Activated naive CD4-positive, alpha-beta T cell treated with anti-CD3 and anti-CD28 coated beads, Interleukin-2, amount 10 ng/mL, durations not matched to agents 7 days and 5 days (primary cell): Measurements from ENCODE around the gene GART.
"Not testable (repeated sequence)": the region's sequence is repeated elsewhere in the genome, so short reads cannot be mapped to it uniquely, and the experiment has no call there.

Source experiments
- CTCF ChIA-PET: fragments of 350-600 bp; sonication (Branson Sonifier 250); formaldehyde crosslinking; loops from one replicate; lab custom pipeline; 2021; ENCODE audit warnings: antibody characterized with exemption; lab: Charles Lee
- DNase-seq: peaks from one replicate; pipeline ENCODE4 v3.0.0-alpha.2; 2020
- H3K27ac Mint-ChIP-seq: one replicate; pipeline ENCODE4 v1.8.0; 2021; ENCODE audit warnings: mild to moderate bottlenecking, moderate library complexity, mixed read lengths
- H3K27me3 Mint-ChIP-seq: one replicate; pipeline ENCODE4 v1.8.0; 2021; ENCODE audit warnings: mild to moderate bottlenecking, mixed read lengths
- H3K36me3 Mint-ChIP-seq: one replicate; pipeline ENCODE4 v1.8.0; 2021; ENCODE audit warnings: mixed read lengths
- H3K4me1 Mint-ChIP-seq: one replicate; pipeline ENCODE4 v1.8.0; 2021; ENCODE audit warnings: mixed read lengths
- H3K4me3 Mint-ChIP-seq: one replicate; pipeline ENCODE4 v1.8.0; 2021; ENCODE audit warnings: mild to moderate bottlenecking, moderate library complexity, mixed read lengths
- H3K9me3 Mint-ChIP-seq: one replicate; pipeline ENCODE4 v1.8.0; 2021; ENCODE audit warnings: mixed read lengths

The GART gene

GRCh38 chr21:33541756-33542639 is at the start of gene GART:
GART (minus strand) TSS chr21:33542117; CDS start chr21:33539315, 2,802 bp downstream.
- no peaks in the 10 kb centered on the region for H3K27me3 Mint-ChIP-seq
- H3K4me1 Mint-ChIP-seq: peaks cover 47% of the 10 kb centered on the region
- H3K4me3 Mint-ChIP-seq: peak within 1 kb of the TSS; percentile 96
- CTCF ChIA-PET: no interaction called here
- H3K27ac Mint-ChIP-seq: peak within 1 kb of the TSS; percentile 99
- DNase-seq: peak; percentile 87
- H3K9me3 Mint-ChIP-seq: no peaks in the 10 kb centered on the region
- peaks cover 33% of the 10 kb centered on the region for H3K36me3 Mint-ChIP-seq

- Mint-ChIP-seq H3K36me3 (peaks cover 23% of the 10 kb centered on the region), H3K27me3 (no peaks in the 10 kb centered on the region), H3K4me3 (peak within 1 kb of the TSS; percentile 92), H3K9me3 (no peaks in the 10 kb centered on the region), H3K4me1 (peaks cover 34% of the 10 kb centered on the region), H3K27ac (peak within 1 kb of the TSS; percentile 89)
- CTCF ChIA-PET: interaction anchor here (1.2 to 4.1 kb wide), 2 partner anchors 9 to 17 kb away, joined by 3 to 24 read pairs; no protein-coding TSS in a partner anchor
- peak; percentile 89 for DNase-seq
These were observed 46.8 kb upstream of the GART start, which contains the start of gene DONSON for GRCh38 chr21:33588485-33589335. DONSON (minus strand) TSS chr21:33588684; CDS start chr21:33588641, 43 bp downstream.

DNA sequence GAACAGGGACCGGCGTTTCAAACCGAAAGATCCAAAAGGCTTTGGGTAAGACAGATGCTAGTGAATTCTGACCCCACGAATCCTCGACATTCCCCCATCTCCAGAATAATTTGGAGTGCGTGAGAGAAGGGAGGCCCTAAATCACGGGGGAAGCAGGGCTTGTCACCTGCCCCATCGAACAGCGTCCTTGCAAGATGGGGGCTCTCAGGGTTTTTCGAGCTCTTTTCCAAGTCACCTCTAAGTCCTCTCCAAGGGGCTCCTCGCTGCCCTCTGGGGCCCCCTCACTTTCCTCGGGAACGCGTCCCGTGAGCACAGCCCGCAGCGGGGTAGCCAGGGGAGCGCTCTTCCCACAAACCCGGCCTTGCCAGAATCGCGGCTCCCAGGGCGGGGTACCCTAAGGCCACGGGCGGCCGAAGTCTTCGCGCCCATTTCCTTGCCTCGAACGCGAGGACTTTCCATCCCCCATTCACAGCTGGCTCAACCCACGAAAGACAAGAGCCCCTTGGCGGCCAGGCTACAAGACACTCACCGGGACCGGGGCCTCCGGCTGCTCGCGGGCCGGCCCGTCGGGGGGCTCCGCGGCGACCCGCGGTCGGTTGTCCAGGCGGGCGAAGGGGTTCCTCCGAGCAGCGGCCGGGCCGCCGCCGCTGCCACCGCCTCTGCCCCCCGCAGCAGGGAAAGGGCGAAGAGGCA is 46.0 kb upstream of the GART start:
- peaks cover 34% of the 10 kb centered on the region for H3K4me1 Mint-ChIP-seq
- peaks cover 21% of the 10 kb centered on the region for H3K36me3 Mint-ChIP-seq

GRCh38 chr21:33586927-33587326 is 45.0 kb upstream of the GART start:
- peaks cover 22% of the 10 kb centered on the region for H3K36me3 Mint-ChIP-seq
- CTCF ChIA-PET: no interaction called here
- peaks cover 34% of the 10 kb centered on the region for H3K4me1 Mint-ChIP-seq
- H3K9me3 Mint-ChIP-seq: no peaks in the 10 kb centered on the region
- no peak for DNase-seq
- H3K4me3 Mint-ChIP-seq: peak overlapping the region; percentile 68
- no peaks in the 10 kb centered on the region for H3K27me3 Mint-ChIP-seq
- peak overlapping the region; percentile 58 for H3K27ac Mint-ChIP-seq

More for the DNA sequence above, 46.0 kb upstream of the GART start:
- Mint-ChIP-seq H3K27me3 (no peaks in the 10 kb centered on the region), H3K9me3 (no peaks in the 10 kb centered on the region), H3K4me3 (peak overlapping the region; percentile 90), H3K27ac (peak overlapping the region; percentile 89)
- CTCF ChIA-PET: interaction anchor here (1.2 to 4.1 kb wide), 2 partner anchors 9 to 18 kb away, joined by 3 to 24 read pairs; no protein-coding TSS in a partner anchor
- DNase-seq: peak; percentile 48

DNA sequence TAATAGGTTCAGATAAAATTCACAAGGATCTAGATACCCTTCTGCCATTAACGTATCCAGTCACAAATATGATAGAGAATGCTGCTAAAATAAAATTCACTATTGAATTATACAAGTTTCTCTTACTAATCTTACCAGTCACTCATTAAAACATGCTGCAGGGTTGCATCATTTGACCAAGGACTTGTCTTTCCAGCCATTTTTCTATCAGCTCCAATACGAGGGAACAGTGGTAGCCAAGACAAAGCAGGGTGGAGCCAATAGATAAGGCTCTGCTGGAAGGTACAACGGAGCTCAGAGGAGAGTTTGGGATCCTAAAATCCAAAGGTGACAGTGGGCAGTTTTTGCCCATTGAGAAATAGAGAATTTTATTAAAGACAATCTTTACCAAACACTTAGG is 42.5 kb upstream of the GART start:
- no peak for DNase-seq
- Mint-ChIP-seq H3K4me3 (no peak overlapping the region), H3K4me1 (peaks cover 32% of the 10 kb centered on the region), H3K27ac (no peak overlapping the region), H3K9me3 (no peaks in the 10 kb centered on the region), H3K27me3 (no peaks in the 10 kb centered on the region), H3K36me3 (peaks cover 26% of the 10 kb centered on the region)
- CTCF ChIA-PET: interaction anchor here (0.5 to 2.1 kb wide), 2 partner anchors 22 to 122 kb away, joined by 3 to 11 read pairs; no protein-coding TSS in a partner anchor

DNA sequence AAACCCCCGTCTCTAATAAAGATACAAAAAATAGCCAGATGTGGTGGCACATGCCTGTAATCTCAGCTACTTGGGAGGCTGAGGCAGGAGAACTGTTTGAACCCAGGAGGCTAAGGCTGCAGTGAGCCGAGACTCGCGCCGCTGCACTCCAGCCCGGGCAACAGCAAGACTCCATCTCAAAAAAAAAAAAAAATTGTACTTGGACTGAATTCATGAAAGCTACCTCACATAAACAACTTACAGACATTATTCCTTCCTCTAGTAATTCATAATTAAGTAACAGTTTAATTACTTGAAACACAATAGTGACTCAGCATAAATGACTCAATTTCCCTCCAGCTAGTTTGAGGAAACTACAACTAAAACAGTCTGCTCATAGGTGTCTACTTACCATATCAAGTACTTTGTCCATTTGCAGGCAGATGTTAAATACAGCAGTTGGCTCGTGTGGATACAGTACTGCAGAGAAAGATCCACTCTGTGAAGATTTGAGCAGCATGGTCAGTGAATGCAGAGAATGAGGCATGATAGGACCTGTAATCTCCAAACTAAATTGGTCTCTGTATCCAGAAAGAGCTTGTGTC is 37.1 kb upstream of the GART start:
- Mint-ChIP-seq H3K36me3 (peaks cover 35% of the 10 kb centered on the region), H3K4me3 (no peak overlapping the region), H3K4me1 (peaks cover 8% of the 10 kb centered on the region), H3K9me3 (no peaks in the 10 kb centered on the region), H3K27me3 (no peaks in the 10 kb centered on the region), H3K27ac (peak overlapping the region; percentile 22)
- DNase-seq: no peak
- CTCF ChIA-PET: interaction anchor here (1.0 kb wide), 1 partner anchor 9 kb away, joined by 3 read pairs; the partner anchor contains the start of gene DONSON

- no peaks in the 10 kb centered on the region for H3K9me3 Mint-ChIP-seq
- CTCF ChIA-PET: no interaction called here
- no peak overlapping the region for H3K4me3 Mint-ChIP-seq
- DNase-seq: no peak
- H3K27ac Mint-ChIP-seq: no peak overlapping the region
- no peaks in the 10 kb centered on the region for H3K27me3 Mint-ChIP-seq
- peaks cover 41% of the 10 kb centered on the region for H3K36me3 Mint-ChIP-seq
- H3K4me1 Mint-ChIP-seq: peaks cover 8% of the 10 kb centered on the region
These were observed 36.3 kb upstream of the GART start for GRCh38 chr21:33578214-33578613.

DNA sequence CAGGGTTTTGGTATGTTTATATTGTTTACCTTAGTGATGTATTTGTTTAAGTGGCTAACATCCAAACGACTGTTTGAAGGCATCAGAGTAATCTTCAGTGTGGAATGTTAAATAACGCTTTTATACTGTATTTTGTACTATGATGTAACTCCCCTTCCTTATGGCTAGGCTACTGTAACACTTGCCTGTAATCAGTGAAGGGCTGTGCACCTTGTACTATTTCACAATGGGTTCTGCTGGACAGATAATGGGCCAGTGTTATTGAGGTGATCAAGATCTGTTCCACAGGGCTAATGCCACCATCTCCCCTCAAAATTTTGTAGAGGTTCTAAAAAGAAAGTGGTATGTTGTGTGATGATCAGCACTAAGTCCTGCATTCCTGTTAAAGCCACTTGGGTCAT is 34.8 kb upstream of the GART start:
- H3K27ac Mint-ChIP-seq, H3K4me1 Mint-ChIP-seq, DNase-seq, CTCF ChIA-PET, H3K4me3 Mint-ChIP-seq, H3K9me3 Mint-ChIP-seq, H3K27me3 Mint-ChIP-seq: not testable (repeated sequence)
- H3K36me3 Mint-ChIP-seq: peaks cover 48% of the 10 kb centered on the region

DNA sequence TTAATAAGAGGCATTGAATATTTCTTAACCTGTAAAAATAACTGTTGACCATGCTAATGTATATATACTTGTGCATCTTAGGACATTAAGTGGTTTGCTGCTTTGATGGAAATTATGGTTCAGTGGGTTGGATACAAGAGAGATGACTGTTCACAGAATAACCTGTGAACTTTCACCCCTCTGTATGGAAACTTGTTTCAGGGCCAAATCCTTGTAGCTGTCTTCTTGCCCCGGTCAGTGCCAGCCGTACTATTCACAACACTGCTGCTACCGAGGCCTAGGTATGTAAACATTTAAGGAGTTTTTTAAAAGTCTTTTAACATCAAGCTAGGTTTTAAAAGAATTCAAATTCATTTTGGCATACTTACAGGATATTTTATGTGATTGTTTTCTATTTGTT is 30.4 kb upstream of the GART start:
- Mint-ChIP-seq H3K27ac (no peak overlapping the region), H3K36me3 (peaks cover 56% of the 10 kb centered on the region), H3K27me3 (no peaks in the 10 kb centered on the region), H3K4me1 (peaks cover 3% of the 10 kb centered on the region), H3K4me3 (no peak overlapping the region), H3K9me3 (no peaks in the 10 kb centered on the region)
- CTCF ChIA-PET: interaction anchor here (1.0 kb wide), 1 partner anchor 11 kb away, joined by 4 read pairs; no protein-coding TSS in a partner anchor
- no peak for DNase-seq

- Mint-ChIP-seq H3K27me3 (no peaks in the 10 kb centered on the region), H3K9me3 (no peaks in the 10 kb centered on the region), H3K36me3 (peaks cover 49% of the 10 kb centered on the region), H3K27ac (peak overlapping the region; percentile 68), H3K4me1 (peaks cover 3% of the 10 kb centered on the region), H3K4me3 (no peak overlapping the region)
- CTCF ChIA-PET: no interaction called here
- DNase-seq: no peak
These were observed 28.1 kb upstream of the GART start for GRCh38 chr21:33569991-33570390.

- no peak for DNase-seq
- H3K27me3 Mint-ChIP-seq: no peaks in the 10 kb centered on the region
- H3K36me3 Mint-ChIP-seq: peaks cover 50% of the 10 kb centered on the region
- no peak overlapping the region for H3K27ac Mint-ChIP-seq
- H3K4me3 Mint-ChIP-seq: no peak overlapping the region
- H3K9me3 Mint-ChIP-seq: no peaks in the 10 kb centered on the region
- H3K4me1 Mint-ChIP-seq: peaks cover 3% of the 10 kb centered on the region
- CTCF ChIA-PET: no interaction called here
These were observed 26.5 kb upstream of the GART start for GRCh38 chr21:33568448-33568847.

GRCh38 chr21:33567914-33568313 is 26.0 kb upstream of the GART start:
- H3K9me3 Mint-ChIP-seq: no peaks in the 10 kb centered on the region
- no peak overlapping the region for H3K4me3 Mint-ChIP-seq
- H3K27me3 Mint-ChIP-seq: no peaks in the 10 kb centered on the region
- H3K27ac Mint-ChIP-seq: no peak overlapping the region
- CTCF ChIA-PET: no interaction called here
- H3K4me1 Mint-ChIP-seq: peaks cover 3% of the 10 kb centered on the region
- DNase-seq: no peak
- peaks cover 50% of the 10 kb centered on the region for H3K36me3 Mint-ChIP-seq

DNA sequence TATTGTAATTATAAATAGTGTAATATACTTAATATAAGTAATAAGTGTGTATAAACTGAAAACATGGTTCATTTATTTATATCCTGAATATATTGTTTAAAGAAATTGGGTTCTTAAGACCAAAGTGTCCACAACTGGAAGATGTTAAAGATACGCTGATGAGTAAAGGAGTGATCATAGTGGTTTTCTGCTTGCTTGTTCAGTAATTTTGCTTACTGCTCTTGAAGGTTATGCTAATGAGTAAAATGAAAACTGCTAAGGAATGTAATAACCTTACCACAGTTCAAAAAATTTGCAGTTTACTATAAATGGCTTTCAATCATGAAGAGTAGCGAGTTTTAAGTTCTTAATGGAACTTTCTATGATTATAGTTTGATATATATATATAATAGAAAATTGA is 24.6 kb upstream of the GART start:
- no peaks in the 10 kb centered on the region for H3K27me3 Mint-ChIP-seq
- CTCF ChIA-PET: interaction anchor here (1.2 kb wide), 1 partner anchor 40 kb away, joined by 4 read pairs; no protein-coding TSS in a partner anchor
- H3K27ac Mint-ChIP-seq: no peak overlapping the region
- DNase-seq: no peak
- H3K36me3 Mint-ChIP-seq: peaks cover 45% of the 10 kb centered on the region
- no peaks in the 10 kb centered on the region for H3K9me3 Mint-ChIP-seq
- H3K4me3 Mint-ChIP-seq: no peak overlapping the region
- H3K4me1 Mint-ChIP-seq: peaks cover 5% of the 10 kb centered on the region
